Body of pancreas (tissue), 4 donors: Measurements from ENCODE around the gene TCFL5.

Experiments used
- POLR2A ChIP-seq, 3 donors: fragments of 450-650 bp; IDR thresholded peaks; one replicate each; pipeline ENCODE4 v1.6.1; 2016; ENCODE audit warnings: antibody characterized with exemption in 3 of 3, mild to moderate bottlenecking in 2 of 3
- TF ChIP-seq, protein P1 (sequence below), 7 experiments: fragments of 450-650 bp in 4 of 7; fragments of 200-600 bp in 3 of 7; sonication (generic) in 3 of 7; IDR thresholded peaks; one replicate each; pipeline ENCODE4 v1.5.1; 2016 to 2019; ENCODE audit warnings: antibody characterized with exemption in 7 of 7

DNA sequence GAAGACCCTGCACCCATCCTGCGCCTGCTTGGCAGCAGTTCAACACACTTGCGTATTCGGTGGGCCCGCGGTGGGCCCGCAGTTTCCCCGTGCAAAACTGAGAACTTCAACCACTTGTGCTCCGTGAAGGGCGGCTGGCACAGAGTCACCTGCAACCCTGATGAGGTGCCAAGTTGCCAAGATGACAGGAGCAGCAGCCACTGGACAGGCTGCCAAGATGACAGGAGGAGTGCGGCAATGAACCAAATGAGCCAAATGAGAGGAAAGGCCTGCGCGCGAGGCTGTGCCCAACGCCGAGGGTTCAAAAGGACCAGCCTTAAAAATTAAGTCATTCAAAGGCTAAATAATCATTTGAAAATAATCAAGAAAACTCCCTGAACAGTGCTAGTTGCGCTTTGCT is 44.6 kb upstream of the TCFL5 start:
- TF ChIP-seq, protein P1, sequence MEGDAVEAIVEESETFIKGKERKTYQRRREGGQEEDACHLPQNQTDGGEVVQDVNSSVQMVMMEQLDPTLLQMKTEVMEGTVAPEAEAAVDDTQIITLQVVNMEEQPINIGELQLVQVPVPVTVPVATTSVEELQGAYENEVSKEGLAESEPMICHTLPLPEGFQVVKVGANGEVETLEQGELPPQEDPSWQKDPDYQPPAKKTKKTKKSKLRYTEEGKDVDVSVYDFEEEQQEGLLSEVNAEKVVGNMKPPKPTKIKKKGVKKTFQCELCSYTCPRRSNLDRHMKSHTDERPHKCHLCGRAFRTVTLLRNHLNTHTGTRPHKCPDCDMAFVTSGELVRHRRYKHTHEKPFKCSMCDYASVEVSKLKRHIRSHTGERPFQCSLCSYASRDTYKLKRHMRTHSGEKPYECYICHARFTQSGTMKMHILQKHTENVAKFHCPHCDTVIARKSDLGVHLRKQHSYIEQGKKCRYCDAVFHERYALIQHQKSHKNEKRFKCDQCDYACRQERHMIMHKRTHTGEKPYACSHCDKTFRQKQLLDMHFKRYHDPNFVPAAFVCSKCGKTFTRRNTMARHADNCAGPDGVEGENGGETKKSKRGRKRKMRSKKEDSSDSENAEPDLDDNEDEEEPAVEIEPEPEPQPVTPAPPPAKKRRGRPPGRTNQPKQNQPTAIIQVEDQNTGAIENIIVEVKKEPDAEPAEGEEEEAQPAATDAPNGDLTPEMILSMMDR (IDR thresholded peaks at IDR 0.05), result no peak
- no peak for TF ChIP-seq POLR2A (IDR thresholded peaks at IDR 0.05)
